GM10266 (cell line): ENCODE results near the gene ATP1A4.
"Not testable (repeated sequence)": the region's sequence is repeated elsewhere in the genome, so short reads cannot be mapped to it uniquely, and the experiment has no call there.

Source experiments
- DNase-seq: peaks from one replicate; pipeline ENCODE4 v3.0.0; 2012; ENCODE audit errors: extremely low spot score
- CTCF ChIP-seq: IDR thresholded peaks from 2 replicates; pipeline ENCODE4 v1.5.1; 2012; ENCODE audit warnings: mild to moderate bottlenecking, low read depth; ENCODE audit not compliant: control insufficient read depth, insufficient read depth; ENCODE audit errors: missing control alignments

ATP1A4 gene

DNA sequence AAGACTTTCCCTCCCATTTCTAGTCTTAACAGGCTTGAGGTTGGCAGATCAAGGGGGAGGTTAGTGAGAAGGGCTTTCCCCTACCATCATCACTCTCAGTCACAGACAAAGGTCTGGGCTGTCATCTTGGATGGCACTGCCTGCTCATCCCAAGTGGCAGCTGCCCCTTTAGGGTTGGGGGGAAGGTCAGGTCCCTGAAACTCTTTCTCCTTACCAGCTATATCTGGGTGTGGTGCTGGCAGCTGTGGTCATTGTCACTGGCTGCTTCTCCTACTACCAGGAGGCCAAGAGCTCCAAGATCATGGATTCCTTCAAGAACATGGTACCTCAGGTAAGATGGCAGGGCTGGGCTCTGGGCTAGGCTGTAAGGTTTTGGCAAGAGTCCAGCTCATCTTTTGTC is 27.7 kb upstream of the ATP1A4 start:
- no peak for TF ChIP-seq CTCF
- DNase-seq, result no peak

- TF ChIP-seq CTCF, result no peak
- no peak for DNase-seq
These were observed 26.5 kb upstream of the ATP1A4 start for GRCh38 chr1:160124705-160125478.

DNA sequence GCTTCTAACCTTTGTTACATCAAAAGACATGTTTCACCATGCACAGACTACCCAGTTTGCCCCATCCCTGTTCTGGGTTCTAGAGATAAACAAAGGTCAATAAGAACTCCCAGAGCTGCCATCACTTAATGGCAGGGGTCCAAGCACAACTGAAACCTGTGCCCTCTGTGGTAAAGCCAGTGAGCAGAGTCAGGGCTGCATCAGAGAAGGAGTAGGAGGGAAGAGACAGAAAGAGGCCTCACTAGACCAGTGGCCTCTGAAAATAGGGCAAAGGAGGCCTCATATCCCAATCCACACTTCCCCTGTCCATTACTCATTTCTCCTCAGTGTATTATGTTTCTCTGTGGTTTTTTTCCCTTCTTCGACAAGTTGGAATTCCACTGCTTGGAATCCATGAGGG is 25.7 kb upstream of the ATP1A4 start:
- DNase-seq, result no peak
- no peak for TF ChIP-seq CTCF

- not testable (repeated sequence) for DNase-seq
These were observed 25.1 kb upstream of the ATP1A4 start for GRCh38 chr1:160126342-160126741.

DNA sequence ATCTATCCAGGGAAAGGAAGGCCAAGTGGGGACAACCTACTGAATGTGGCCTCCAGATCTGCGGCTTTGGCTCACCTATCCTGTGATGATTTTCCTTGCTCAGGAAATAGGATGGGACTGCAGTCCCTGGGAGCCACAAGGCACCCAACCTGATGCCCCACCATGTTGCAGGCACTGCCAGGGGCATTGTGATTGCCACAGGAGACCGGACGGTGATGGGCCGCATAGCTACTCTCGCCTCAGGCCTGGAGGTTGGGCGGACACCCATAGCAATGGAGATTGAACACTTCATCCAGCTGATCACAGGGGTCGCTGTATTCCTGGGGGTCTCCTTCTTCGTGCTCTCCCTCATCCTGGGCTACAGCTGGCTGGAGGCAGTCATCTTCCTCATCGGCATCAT is 24.0 kb upstream of the ATP1A4 start:
- no peak for TF ChIP-seq CTCF
- DNase-seq, result no peak

DNA sequence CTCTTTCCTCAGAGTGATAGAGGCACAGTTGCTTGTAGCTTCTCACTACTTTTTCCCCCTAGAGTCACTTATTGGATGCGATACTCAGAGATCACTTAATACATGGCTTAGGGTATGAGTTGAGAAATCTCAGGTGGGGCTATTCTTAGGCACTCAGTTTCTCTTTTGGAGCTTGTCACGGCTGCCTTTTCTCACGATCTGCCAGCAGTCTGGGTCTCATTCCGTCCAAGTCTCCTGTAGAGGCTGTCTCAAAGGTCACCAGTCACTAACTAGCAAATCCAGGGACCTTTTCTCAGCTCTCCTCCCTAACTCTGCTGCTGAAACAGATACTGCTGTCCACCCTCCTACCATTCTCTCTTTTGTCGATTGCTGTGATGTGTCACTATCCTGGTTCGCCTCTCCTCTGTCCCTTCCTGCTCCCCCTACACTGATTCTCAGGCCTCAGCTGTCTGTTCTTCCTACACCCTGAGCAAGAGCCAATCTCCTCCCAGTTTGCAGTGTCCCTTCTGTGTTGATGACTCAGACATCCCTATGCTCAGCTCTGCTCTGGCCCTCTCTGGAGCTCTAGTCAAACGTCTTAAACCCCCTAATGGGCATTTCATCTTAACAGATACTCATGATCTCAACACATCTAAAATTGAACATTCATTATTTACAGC is 23.4 kb upstream of the ATP1A4 start:
- DNase-seq, result no peak

DNA sequence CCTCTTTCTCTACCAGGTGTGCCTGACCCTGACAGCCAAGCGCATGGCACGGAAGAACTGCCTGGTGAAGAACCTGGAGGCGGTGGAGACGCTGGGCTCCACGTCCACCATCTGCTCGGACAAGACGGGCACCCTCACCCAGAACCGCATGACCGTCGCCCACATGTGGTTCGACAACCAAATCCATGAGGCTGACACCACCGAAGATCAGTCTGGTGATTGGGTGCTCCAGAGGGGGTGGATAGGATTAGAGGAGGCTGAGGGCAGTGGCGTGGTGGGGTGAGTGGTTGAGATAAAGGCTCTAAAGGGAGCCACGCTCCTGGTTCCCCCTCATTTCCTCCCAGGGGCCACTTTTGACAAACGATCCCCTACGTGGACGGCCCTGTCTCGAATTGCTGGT is 22.8 kb upstream of the ATP1A4 start:
- no peak for TF ChIP-seq CTCF
- no peak for DNase-seq

More for the DNA sequence above, 23.4 kb upstream of the ATP1A4 start:
- no peak for TF ChIP-seq CTCF

- no peak for DNase-seq
- no peak for TF ChIP-seq CTCF
These were observed 22.4 kb upstream of the ATP1A4 start for GRCh38 chr1:160129046-160129445.
